BJ (cell line): Measurements from ENCODE around the gene SOX6. TPM values are rescaled to one million over a fixed set of nuclear protein-coding genes. Genes with fewer than 3 reads are reported as not detected.

Experiments used
- CTCF ChIA-PET: fragments of 350-600 bp; formaldehyde crosslinking; extraction: SDS; loops from one replicate; lab custom pipeline; 2021; ENCODE audit warnings: antibody characterized with exemption, inconsistent platforms; lab: Yijun Ruan, JAX
- POLR2A ChIA-PET: fragments of 300-600 bp; sonication (Branson Sonifier 250); formaldehyde crosslinking; extraction: SDS; loops from one replicate; lab custom pipeline; 2021; ENCODE audit warnings: antibody characterized with exemption; lab: Charles Lee
- DNase-seq: peaks from one replicate; pipeline ENCODE4 v3.0.0-alpha.2; 2011; ENCODE audit warnings: low read depth
- H3K27me3 ChIP-seq: 2 replicates; pipeline ENCODE4 v1.6.0; 2011; ENCODE audit warnings: low read length; ENCODE audit not compliant: control insufficient read depth, insufficient read depth
- H3K36me3 ChIP-seq: 2 replicates; pipeline ENCODE4 v1.5.1; 2011; ENCODE audit warnings: low read length; ENCODE audit not compliant: control insufficient read depth, insufficient read depth
- H3K4me3 ChIP-seq: 2 replicates; pipeline ENCODE4 v1.5.1; 2011; ENCODE audit warnings: low read depth, mild to moderate bottlenecking, control low read depth, low read length
- polyA plus RNA-seq: library from polyadenylated mRNA; depleted of rRNA; stranded (reverse); fragments of >200 nt; gene quantifications from 2 replicates; pipeline ENCODE4 v1.2.3, GENCODE V29; 2011
- TF ChIP-seq, protein P1 (sequence below): IDR thresholded peaks from 2 replicates; pipeline ENCODE4 v1.5.1; 2011; ENCODE audit warnings: low read depth, mild to moderate bottlenecking, control low read depth, inconsistent platforms, low read length, moderate library complexity; ENCODE audit not compliant: insufficient read depth

Gene SOX6
- polyA plus RNA-seq, 1 experiment: 1.9 TPM

DNA sequence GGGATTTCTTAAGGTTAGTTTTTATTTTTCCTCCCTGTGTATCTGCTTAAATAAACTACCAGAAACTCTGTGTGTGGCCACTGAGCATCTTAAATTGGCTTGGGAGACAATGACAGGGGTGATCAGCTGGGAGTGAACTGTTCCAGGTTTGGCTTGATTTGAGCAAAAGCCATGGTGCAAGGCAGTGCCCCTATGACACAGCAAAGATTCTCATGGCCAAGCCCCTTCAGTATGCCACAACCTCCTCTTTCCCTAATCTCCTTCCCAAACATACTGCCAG lies 370.5 kb downstream of the SOX6 start:
- no peak for DNase-seq
- H3K36me3 ChIP-seq: 0 out of 2 replicates have a peak, but pooled peaks cover 1% of the 10 kb centered on the region
- H3K27me3 ChIP-seq: no peaks in the 10 kb centered on the region
- POLR2A ChIA-PET: no interaction called here
- CTCF ChIA-PET: no interaction called here
- no peak overlapping the region for H3K4me3 ChIP-seq
- TF ChIP-seq, protein P1, sequence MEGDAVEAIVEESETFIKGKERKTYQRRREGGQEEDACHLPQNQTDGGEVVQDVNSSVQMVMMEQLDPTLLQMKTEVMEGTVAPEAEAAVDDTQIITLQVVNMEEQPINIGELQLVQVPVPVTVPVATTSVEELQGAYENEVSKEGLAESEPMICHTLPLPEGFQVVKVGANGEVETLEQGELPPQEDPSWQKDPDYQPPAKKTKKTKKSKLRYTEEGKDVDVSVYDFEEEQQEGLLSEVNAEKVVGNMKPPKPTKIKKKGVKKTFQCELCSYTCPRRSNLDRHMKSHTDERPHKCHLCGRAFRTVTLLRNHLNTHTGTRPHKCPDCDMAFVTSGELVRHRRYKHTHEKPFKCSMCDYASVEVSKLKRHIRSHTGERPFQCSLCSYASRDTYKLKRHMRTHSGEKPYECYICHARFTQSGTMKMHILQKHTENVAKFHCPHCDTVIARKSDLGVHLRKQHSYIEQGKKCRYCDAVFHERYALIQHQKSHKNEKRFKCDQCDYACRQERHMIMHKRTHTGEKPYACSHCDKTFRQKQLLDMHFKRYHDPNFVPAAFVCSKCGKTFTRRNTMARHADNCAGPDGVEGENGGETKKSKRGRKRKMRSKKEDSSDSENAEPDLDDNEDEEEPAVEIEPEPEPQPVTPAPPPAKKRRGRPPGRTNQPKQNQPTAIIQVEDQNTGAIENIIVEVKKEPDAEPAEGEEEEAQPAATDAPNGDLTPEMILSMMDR: no peak

DNA sequence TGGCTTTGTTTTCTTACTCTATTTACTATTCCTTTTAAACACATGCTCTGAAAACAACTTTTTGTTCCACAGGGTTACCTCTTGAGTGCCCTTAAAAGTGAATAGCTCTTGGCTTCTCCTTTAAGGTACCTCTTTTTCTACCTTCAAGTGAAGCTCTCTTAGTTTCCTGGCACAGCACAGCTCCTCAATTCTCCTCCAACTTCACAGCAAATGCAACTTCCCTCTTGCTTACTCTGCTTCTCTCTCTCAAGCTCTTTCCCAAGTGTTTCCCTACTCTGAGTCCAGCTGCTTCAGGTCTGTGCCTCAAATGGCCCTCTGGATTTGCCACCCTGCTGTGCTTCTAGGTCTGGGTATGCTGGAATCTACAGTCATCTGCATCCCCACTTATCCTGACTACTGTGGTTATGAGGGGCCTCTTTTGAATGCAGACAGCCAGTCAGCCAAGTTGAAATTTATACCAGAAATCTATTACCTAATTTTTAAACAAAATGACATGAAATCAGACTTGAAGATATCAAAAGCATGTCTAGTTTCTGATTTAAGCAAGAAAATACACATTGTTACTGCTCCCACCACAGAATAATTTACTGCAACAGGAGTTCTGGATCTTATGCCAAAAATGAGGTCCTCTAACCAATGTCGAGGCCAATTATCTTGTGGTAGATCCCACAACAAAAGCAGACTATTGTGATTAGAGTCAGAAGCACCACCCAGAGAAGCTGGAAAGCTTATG lies 371.1 kb downstream of the SOX6 start:
- Histone ChIP-seq H3K36me3 (0 out of 2 replicates have a peak, but pooled peaks cover 1% of the 10 kb centered on the region), H3K27me3 (no peaks in the 10 kb centered on the region), H3K4me3 (no peak overlapping the region)
- TF ChIP-seq, protein P1: no peak
- DNase-seq: no peak
- ChIA-PET POLR2A (no interaction called here), CTCF (interaction anchor here (1.6 kb wide), 1 partner anchor 165 kb away, joined by 3 read pairs; no protein-coding TSS in a partner anchor)

DNA sequence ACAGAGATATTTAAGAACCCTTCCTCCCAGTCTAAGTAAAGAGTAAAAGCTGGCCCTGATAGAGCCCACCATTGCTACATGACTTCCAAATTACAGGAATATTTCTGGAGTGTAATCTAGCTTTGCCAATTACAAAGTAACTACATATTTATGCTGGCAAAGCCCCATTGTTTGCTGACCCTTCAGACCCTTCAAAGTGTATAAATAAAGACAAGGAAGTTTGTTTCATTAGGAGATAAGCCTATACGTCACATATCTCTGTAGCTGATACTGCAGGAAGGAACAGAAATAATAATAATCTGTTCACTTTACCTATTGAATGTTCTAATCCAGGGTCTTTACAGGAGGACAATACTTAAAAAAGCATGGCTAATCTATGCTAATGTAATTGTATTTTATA lies 375.1 kb downstream of the SOX6 start:
- ChIA-PET CTCF (interaction anchor here (0.6 to 1.5 kb wide), 2 partner anchors 40 to 101 kb away, joined by 3 read pairs; no protein-coding TSS in a partner anchor), POLR2A (no interaction called here)
- H3K27me3 ChIP-seq: no peaks in the 10 kb centered on the region
- no peak overlapping the region for H3K4me3 ChIP-seq
- DNase-seq: no peak
- TF ChIP-seq, protein P1: no peak
- 0 out of 2 replicates have a peak, but pooled peaks cover 1% of the 10 kb centered on the region for H3K36me3 ChIP-seq

DNA sequence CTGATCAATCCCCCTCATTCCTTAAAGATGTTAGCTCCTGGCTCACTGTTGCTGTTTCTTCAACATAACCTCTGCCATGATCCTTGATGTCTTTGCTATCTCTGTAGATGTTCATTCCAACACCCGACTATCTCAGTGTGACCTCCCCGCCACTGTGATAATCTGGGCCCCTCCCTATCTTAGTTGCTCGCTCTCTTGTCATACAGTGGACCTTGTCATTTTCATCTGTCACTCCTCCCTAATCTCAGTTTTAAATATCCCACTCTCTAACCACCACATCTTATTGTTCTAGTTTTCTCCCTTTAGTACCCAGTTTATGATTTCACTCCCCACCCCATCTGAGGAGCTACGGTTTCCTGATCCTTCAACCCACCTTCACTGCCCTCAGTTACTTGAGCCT lies 379.2 kb downstream of the SOX6 start:
- Histone ChIP-seq H3K36me3 (no peaks in the 10 kb centered on the region), H3K4me3 (no peak overlapping the region), H3K27me3 (no peaks in the 10 kb centered on the region)
- TF ChIP-seq, protein P1: no peak
- no peak for DNase-seq
- ChIA-PET CTCF (interaction anchor here (0.7 to 2.4 kb wide), 3 partner anchors 11 to 36 kb away, joined by 3 to 13 read pairs (median 4); no protein-coding TSS in a partner anchor), POLR2A (no interaction called here)

DNA sequence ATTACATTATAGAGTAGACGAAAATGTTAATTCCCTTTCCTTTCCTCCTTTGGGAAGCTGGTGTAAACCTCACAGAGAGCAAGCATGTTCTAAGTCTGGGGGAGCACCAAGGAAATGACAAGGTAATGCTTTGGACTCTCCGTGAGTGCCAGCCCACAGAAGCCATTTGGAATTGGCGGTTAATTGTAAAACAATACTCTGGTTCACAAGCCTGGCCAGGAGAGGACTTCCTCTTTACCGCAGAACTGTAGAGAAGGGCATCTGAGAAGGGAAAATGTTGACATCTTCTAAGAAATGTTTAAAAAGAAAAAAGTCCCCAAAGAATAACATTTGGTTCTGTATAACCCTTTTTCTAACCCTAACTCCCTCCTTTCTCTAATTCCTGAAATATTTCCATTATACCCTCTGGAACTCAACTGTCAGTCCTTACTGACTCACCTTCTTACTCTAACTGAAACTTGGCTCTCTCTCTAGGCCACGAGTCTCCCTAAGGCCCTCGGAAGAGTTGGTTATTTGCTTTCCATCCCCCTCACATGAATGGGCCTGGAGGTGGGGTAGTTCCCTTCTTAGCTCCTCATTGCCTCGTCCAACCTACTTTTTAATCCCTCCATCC lies 379.8 kb downstream of the SOX6 start:
- ChIA-PET CTCF (interaction anchor here (0.7 to 2.4 kb wide), 3 partner anchors 12 to 36 kb away, joined by 3 to 13 read pairs (median 4); no protein-coding TSS in a partner anchor), POLR2A (no interaction called here)
- H3K4me3 ChIP-seq: no peak overlapping the region
- DNase-seq: no peak
- H3K36me3 ChIP-seq: no peaks in the 10 kb centered on the region
- TF ChIP-seq, protein P1: no peak
- no peaks in the 10 kb centered on the region for H3K27me3 ChIP-seq
